ENCODE data around the gene RGS4.

Gene RGS4

DNA sequence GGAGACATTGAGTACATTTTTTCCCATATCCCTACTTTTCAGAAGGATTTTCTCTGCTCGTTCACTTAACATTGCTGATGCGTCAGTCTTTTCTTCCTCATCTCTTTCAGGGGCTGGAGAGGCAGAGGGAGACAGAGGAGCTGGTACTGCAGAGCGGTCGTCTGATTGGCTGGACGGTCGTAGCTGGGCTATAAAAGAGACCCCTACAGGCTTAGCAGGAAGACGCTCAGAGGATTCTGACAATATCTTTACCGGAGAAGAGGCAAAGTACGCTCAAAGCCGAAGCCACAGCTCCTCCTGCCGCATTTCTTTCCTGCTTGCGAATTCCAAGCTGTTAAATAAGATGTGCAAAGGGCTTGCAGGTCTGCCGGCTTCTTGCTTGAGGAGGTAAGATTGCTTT, at the start of gene RGS4:
RGS4 (plus strand) TSS at position 220 of the 400 bp plus-strand sequence; CDS start at position 344, 124 bp downstream.
- no peak for DNase-seq

DNA sequence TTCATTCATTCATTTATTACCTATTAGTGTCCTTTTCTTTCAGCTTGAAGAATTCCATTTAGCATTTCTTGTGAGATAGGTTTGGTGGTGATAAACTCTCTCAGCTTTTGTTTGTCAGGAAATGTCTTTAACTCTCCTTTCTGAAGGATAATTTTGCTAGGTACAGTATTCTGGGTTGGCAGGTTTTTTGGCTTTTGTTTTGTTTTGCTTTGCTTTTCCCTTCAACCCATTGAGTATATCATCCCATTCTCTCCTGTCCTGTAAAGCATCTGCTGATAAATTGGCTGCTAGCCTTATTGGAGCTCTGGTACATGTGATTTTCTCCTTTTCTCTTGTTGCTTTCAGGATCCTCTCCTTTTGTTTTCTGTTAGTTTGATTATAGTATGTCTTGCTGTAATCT, 47.0 kb upstream of the RGS4 start:
- no peak for DNase-seq

DNA sequence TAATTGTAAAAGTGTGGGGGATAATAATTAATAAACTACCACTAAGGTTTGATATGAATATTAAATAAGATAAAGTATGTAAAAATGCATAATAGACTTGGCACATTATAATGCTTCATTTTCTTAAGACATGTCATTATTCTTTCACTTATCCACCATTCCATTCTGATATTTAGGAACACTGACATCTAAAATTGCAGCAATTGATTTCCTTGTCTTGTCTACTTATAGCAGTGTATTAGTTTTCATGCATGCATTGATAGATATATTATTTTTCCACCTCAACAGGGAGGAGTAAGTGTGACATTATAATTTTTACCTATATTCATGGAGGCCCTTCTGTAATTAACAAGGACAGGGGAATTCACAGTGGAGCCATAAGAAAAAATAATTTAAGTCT, 41.6 kb upstream of the RGS4 start:
- DNase-seq = no peak

DNA sequence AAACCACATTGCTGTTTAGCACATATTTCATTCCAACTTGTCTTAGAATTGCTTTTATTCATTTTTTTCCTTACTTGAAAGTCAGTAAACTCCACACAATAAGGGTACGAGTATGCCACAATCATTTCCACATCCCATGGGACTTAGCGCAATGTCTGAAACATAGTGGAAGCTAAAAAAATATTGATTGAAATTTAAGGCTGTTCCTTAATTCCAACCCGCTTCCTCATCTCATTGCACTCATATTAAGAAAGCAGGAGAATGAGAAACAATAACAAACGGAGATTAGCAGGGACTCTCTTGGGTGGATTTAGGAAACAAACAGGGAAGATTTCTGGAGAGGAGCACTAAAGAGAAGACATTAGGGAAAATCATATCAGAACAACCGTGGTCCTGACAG, 39.3 kb upstream of the RGS4 start:
- no peak for DNase-seq

DNA sequence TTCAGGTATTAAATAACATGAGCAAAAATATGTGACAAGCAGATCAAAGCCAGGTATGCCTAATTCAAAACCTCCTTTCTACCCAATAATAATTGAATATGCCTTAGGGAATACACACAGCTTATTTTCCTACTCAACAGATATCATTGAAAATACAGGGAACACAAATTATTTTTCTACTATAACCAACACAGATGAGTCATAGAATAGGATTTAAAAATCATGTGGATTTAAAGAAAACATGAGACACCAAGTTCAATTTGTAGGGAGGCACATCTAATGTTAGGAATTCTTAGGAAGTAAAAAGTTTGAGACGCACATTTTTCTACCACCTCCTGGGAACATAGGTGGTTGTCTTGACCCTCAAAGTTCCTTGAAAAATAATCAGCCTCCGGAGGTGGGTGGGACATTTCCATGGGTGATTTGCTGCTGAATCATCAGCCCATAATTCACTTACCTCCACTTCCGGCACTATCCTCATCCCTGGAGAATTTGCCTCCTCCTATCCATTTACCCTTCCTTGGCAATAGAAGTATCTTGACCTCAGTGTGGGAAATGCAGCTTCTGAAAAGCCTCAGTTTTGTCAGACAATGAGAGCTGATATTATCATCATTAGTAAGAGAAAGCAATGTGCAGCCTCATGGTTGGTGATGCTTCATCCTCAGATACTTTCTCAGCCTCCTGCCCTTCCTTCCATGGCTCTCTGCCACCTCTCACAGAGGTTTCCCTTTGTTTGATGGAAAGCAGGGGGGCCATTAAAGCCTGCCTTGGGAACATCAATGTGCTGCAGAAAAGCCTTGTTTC, 33.5 kb upstream of the RGS4 start:
- no peak for DNase-seq

DNA sequence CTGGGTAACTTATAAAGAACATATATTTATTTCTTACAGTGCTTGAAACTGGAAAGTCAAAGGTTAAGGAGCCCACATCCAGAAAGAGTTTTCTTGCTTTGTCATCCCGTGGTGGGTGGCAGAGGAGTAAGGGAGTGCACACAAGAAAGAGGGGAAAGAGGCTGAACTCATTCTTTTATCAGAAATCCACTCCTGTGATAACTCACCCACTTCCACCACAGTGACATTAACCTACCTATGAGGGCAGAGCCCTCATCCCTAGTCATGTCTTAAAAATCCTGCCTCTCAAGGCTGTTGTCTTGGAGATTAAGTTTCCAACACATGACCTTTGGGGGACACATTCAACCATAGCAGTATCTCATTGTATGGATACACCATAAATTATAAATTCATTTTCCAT, 32.5 kb upstream of the RGS4 start:
- DNase-seq = no peak

DNA sequence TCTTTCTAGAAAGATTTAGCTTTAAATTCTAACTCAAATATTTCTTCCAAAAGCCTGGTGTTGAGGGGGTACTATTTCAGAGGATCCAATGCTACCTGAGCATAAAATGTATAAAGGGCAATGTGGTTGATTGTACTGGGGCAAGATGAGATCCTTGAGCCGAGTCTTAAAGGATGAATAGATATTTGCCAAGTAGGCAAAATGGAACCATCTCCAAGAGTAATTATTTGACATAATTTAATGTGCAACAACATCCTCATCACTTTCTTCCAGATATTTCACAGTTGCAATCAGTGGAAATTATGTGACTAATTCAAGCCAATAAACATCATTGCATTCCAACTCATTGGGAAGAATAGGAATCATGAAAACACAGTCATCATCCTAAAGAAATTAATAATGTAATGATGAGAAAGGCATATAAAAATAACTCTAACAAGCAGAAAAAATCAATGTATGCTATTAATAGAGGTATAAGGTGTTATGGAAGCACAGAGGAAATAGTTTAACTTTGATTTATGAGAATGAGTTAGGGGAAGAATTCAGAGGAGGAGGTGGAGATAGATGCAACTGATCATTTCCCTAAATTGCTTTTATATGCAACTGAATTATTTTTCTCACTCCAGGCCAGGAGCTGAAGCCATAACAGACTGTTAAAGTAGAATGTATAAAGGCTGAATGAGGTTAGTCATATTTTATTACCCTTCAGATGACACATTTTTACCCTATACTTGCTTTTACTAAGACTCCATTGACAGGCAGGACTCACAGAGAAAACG, 30.0 kb upstream of the RGS4 start:
- no peak for DNase-seq

DNA sequence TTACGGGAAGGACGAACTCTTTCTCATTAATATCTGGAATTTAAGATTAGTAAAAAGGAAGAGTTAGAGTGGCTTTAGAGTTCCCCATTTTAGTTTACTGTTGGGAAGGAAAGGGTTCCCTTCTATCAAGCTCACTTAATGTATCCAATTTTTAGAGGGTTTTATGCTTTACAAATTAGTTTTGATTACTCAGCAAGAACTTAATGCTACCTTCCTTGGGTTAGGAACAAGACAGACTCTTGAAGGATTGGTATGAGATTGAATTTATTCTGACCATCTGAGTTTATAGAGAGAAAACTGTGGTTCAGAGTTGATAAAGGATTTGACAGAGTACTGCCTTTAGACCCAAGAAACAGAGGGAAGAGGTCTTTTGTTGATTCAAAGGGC, 29.5 kb upstream of the RGS4 start:
- DNase-seq = no peak

DNA sequence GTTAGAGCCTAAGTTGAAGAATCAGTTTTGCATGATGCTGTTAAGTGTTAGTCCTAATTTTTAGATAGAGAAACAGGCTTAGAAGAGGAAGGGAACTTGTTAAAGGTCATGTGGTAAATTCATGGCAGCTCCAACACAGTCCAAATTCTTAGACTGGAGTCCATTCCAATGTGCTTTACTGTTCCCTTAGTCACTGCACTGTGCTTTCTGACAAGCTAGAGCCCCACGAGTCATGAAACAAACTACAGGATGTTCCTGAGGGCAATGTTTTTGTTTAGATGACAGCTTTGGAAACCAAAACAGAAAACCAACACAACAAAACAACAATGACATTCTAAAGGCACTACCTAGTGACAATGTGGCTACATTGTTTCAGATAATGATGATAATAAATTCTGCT, 23.1 kb upstream of the RGS4 start:
- DNase-seq = no peak

DNA sequence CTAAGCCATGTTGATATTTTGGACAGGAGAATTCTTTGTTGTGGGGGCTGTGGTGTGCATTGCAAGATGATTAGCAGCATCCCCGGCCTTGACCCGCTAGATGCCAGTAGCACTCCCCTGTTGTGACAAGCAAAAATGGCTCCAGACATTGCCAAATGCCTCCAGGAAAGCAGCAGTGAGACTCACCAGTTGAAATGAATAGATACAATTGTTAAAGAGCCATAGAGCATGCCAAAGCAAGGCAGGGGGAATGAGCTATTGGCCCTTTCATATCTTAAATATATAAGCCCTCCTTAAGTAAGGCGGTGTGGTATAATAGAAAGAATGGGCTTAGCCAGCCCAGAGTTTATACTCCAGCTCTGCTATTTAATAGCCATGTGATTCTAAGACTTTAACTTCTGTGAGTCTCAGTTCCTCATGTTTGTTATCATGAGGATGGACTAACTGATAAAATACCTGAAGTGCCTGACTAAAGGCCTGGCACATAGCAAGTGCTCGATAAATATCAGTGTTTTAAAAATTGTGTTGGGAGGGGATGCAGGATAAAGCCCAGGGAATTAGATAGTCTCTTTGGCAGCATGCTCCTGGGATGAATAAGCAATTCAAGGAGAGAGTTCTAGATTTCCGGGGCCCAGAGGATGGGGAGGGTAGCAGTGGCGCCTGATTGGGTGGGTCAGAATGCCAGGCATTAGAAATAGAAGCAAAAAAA, 21.1 kb upstream of the RGS4 start:
- no peak for DNase-seq

DNA sequence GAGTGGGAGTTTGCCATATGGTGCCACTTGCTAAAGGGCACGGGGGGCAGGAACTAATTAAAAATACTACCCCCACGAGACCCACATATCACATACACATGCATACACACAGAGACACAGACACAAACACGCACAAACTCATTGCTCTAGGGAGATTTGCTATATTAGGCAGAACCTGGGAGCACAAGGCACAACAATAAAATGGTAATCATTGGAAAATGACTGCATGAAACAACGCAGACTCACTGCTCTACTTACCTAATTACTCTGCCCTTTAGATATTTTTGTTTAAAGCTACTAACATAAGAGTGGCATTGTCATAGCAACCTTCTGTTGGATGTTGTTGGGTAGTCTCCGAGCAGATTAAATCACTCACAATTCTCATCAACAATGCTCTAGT, 20.3 kb upstream of the RGS4 start:
- DNase-seq = no peak

DNA sequence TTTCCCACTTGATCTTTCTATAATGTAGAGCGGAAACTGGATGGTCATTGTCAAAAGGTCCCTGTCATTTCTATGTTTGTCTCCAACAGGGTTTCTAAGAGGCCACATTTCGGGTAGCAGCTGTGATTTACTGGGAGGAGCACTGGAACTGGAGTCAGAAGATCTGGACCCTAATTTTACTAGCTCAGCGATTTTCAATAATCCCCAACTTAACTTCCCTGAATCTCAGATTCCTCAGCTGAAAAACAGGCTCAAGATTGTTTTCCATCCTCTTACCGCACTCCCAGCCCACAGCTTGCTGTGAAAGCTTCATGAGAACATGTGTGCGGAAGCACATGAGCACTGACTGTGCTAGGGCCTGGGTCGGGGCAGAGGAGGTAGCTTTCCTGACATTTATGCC, 19.9 kb upstream of the RGS4 start:
- no peak for DNase-seq

DNA sequence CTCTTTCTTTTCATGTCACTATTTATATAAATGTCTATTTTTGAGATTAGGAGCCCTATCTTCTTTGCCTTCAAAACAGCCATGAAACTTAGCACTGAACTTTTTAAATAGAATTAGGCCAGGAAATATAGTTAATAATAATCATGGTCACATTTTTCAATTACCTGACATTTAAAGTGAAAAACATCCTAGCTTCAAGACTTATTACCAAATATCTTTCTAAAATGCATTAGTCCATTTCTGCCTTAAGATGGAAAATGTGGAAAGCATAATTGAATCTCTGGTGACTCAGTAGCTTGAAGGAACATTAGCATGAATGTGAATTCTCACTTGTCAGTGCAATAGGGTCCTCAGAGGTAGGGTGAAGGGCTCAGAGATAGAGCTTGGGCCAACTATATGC, 18.7 kb upstream of the RGS4 start:
- no peak for DNase-seq

DNA sequence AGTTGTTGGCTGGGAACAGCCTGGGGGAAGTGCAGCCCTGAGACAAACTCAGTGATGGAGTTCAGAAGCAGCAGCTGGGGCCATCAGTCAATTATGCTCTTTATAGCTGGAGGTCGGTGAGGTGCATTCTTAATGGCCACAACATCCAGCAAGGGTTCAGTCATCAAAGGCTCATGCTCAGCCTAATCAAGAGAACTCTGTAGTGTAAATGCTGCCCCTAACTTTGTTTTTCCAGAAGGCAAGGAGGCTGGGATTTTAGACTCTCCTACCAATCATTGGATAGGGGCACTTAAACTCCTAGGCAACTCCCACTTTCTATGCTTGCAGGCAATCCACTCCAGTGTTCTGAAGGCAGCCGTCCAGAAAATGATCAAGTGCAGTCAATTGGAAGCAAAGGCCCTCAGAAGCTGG, 15.0 kb upstream of the RGS4 start:
- DNase-seq = no peak

DNA sequence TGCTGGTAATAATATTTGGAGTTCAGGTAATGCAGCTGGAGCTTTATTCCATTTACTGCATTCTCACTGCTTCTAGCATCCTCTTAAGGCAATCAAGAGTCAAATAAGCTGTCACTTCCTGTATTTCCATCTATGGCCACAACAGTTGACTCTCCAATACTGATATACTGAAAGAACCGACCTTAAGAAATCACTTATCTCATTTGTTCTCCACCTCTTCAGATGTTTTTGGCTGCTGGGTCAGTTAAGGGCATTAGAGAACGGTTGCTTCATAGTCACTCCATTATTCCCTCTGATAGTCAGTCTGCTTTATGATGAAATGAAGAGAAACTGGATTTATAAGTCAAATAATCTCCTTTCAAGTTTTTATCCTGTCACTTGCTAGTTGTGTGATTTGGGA, 14.2 kb upstream of the RGS4 start:
- no peak for DNase-seq

DNA sequence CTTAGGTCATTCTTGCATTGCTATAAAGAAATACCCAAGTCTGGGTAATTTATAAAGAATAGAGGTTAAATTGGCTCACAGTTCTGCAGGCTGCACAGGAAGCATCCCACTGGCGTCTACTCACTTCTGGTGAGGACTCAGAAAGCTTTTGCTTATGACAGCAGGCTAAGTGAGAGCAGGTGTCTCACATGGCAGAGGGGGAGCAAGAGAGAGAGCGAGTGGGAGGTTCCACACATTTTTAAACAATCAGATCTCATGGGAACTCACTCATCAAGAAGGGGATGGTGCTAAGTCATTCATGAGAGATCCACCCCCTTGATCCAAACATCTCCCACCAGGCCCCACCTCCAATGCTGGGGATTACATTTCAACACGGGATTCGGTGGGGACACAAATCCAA, 13.6 kb upstream of the RGS4 start:
- DNase-seq = no peak

DNA sequence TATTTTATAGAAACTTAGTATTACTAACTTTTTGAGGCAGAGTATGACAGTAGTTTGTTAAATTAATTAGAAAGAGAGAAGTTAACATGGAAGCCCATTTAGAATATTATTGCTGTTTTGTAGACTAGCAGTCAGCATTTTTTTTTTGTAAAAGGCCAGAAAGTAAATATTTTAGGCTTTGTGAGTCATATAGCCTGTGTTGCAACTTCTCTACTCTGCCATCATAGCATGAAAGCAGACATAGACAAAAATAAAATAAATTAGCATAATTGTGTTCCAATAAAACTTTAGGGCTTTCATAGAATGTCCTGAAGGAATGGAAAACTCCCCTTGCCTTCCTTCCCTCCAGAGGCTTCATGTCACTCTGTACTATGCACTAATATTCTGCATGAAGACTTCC, 12.3 kb upstream of the RGS4 start:
- DNase-seq = no peak

DNA sequence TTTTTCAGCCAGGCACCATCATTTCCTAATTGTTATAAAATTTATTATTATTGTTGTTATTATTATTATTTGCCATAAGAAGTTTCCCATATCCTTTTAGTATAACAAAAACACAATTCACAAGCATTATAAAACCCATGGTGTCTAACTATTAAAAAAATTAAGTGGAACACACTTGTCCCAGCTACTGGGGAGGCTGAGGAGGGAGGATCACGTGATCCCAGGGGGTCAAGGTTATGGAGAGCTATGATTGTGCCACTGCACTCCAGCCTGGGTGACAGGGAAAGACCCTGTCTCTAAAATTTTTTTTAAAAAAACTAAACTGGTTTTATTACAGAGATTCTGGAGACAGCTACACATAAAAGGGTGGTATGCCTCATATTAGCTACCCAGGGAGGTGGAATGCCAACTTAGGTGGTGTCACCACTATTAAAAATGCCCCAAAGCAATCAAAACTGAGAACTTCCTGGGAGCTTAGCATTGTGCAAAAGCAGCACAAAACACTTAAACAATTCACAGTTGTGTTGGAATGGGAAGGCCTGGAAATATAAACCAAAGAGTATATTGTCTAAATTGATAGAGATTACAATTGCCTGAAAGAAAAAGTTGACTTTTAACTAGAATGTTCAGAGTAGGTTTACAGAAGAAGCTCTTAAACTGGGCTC, 8.7 kb upstream of the RGS4 start:
- DNase-seq = no peak

DNA sequence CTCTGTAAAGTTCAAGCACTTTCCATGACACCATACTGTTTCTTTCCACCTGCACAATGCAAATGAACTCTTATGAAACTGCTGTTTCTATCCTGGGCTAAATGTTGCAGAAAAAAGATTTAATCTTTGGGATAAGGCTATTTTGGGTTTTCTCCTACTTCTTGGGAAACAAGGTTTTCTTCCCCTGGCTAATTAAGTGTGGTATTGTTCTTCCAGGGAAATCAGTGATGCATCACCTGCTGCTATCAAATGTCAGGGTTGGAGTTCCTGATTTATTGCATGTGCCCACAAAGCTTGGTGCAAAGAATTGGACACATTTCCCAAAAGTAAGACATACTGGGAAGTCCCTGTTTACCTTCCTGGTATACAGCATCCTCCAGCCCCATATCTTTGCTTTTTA, 6.0 kb upstream of the RGS4 start:
- DNase-seq = no peak

DNA sequence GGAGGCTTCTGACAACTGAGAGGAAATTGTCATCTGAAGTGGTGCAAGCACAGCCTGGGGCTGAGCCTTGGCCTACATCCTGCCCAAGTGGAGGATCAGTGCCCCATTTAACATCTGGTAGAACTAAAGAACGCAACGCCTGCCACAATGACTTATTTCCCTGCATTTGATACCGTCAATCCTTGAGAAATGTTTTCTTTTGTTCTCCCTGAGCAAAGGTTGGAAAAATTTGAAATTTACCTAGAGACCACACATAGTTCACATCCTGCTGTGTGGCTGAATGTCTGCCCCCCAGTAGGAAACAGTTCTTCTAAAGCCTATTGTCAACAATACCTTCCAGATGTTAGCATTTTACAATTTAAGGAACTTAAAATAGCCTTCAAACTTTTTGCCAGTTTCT, 5.6 kb upstream of the RGS4 start:
- no peak for DNase-seq

DNA sequence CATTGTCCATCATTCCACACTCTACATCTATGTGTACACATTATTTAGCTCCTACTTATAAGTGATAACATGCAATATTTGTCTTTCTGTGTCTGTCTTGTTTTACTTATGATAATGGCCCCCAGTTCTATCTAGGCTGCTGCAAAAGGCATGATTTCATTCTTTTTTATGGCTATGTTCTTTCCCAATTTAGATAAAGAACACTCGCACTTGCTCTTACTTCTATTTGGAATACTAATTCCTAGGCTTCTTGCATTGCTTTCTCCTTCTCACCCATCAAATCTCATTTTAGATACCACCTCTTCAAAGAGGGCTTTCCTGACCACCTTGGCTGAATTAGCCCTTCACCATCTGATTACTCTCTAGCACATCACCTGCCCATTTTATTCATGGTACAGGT, 3.0 kb upstream of the RGS4 start:
- no peak for DNase-seq

DNA sequence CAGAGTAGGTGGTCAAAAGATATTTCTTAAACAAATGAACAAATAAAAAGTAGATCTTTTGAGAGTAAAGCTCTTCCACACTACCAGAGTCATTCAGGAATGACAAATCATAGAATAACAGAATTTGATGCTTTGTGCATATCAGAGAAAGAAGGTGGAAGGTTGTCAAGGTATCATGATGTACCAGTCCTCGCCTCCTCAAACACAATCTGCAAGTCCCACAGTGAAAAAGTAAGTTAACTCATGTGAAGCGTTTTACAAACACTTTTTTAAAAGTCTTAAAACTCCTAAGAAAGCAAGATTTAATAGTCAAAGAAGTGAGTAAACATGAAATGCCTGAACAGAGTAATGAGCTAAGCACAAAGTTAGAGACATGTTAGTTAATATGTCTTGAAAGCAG, 2.5 kb upstream of the RGS4 start:
- DNase-seq = no peak

DNA sequence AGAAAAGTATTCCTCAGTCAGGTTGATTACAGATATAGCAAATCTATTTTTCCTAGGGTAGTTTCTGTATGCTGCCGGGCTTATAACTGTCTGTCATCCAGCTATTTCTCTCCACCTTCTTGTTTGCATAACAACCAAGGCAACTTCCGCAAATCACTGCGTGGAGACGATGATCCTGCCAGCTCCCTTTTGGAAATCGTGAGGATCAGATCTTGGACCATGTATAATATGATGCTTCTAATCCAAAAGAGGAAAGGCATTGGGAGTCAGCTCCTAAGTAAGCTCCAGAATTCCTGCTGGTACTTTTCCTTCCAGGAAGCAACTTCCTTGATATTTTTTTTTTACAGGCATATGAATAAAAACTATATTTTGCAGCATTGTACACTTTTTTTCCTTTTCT, 445 bp upstream of the RGS4 start:
- no peak for DNase-seq

Data from activated CD4-positive, alpha-beta T cell treated with anti-CD3 and anti-CD28 coated beads, Interleukin-2, amount 50 U/mL, for 4 hours (primary cell).